Measurements from ENCODE around the gene IDI2. TPM values are rescaled to one million over a fixed set of nuclear protein-coding genes. Genes with fewer than 3 reads are reported as not detected.
"Not testable (repeated sequence)": the region's sequence is repeated elsewhere in the genome, so short reads cannot be mapped to it uniquely, and the experiment has no call there.

The IDI2 gene
- total and polyA plus RNA-seq, 4 donors = 0.10 TPM; not detected in 3

GRCh38 chr10:1009947-1010346 is 15.7 kb downstream of the IDI2 start:
- intact Hi-C loops (cut with DNase I); DNase-seq; H3K4me1 ChIP-seq (ENCODE audit: control insufficient read depth in 1 of 2, insufficient read depth in 2 of 2, low read length in 2 of 2); H3K4me3 ChIP-seq (ENCODE audit: low read length in 2 of 2); H3K9me3 ChIP-seq (ENCODE audit: control insufficient read depth, low read length); H3K27ac ChIP-seq (ENCODE audit: low read depth in 1 of 2, low read length in 2 of 2); H3K27me3 ChIP-seq (ENCODE audit: control insufficient read depth in 1 of 2, insufficient read depth in 2 of 2, low read length in 1 of 2); H3K36me3 ChIP-seq (ENCODE audit: control insufficient read depth in 1 of 2, insufficient read depth in 2 of 2, low read length in 1 of 2); ATAC-seq (ENCODE audit: low FRiP score): not testable (repeated sequence)
- WGBS, 2 donors = 64 to 72% methylated on average over 7 to 8 of the region's 8 CpGs

- DNase-seq (no peak), ATAC-seq (ENCODE audit: low FRiP score) (no peak)
- 88 to 94% methylated on average over 9 of the region's 9 CpGs for WGBS, 2 donors
- Histone ChIP-seq H3K9me3 (ENCODE audit: control insufficient read depth, low read length) (no peaks in the 10 kb centered on the region), H3K4me1 (ENCODE audit: control insufficient read depth in 1 of 2, insufficient read depth in 2 of 2, low read length in 2 of 2) (no peaks in the 10 kb centered on the region), H3K36me3 (ENCODE audit: control insufficient read depth in 1 of 2, insufficient read depth in 2 of 2, low read length in 1 of 2) (peaks cover 2 to 9% of the 10 kb centered on the region in 2 donors), H3K27me3 (ENCODE audit: control insufficient read depth in 1 of 2, insufficient read depth in 2 of 2, low read length in 1 of 2) (no peaks in the 10 kb centered on the region), H3K4me3 (ENCODE audit: low read length in 2 of 2) (no peak overlapping the region), H3K27ac (ENCODE audit: low read depth in 1 of 2, low read length in 2 of 2) (no peak overlapping the region)
- intact Hi-C loops (cut with DNase I) = no loop called here
Measured at GRCh38 chr10:1009071-1009494, 16.6 kb downstream of the IDI2 start.

GRCh38 chr10:1007583-1007982 is 18.1 kb downstream of the IDI2 start:
- H3K27ac ChIP-seq (ENCODE audit: low read depth in 1 of 2, low read length in 2 of 2) = no peak overlapping the region
- H3K27me3 ChIP-seq (ENCODE audit: control insufficient read depth in 1 of 2, insufficient read depth in 2 of 2, low read length in 1 of 2) = no peaks in the 10 kb centered on the region
- peaks cover 5 to 11% of the 10 kb centered on the region in 2 donors for H3K36me3 ChIP-seq (ENCODE audit: control insufficient read depth in 1 of 2, insufficient read depth in 2 of 2, low read length in 1 of 2)
- DNase-seq = no peak
- no peak overlapping the region for H3K4me3 ChIP-seq (ENCODE audit: low read length in 2 of 2)
- intact Hi-C loops (cut with DNase I) = no loop called here
- no peaks in the 10 kb centered on the region for H3K9me3 ChIP-seq (ENCODE audit: control insufficient read depth, low read length)
- H3K4me1 ChIP-seq (ENCODE audit: control insufficient read depth in 1 of 2, insufficient read depth in 2 of 2, low read length in 2 of 2) = no peaks in the 10 kb centered on the region
- no peak for ATAC-seq (ENCODE audit: low FRiP score)
- 88 to 93% methylated on average over 10 of the region's 10 CpGs for WGBS, 2 donors

GRCh38 chr10:1006573-1006972 is 19.1 kb downstream of the IDI2 start:
- 95 to 96% methylated on average over 9 of the region's 9 CpGs for WGBS, 2 donors
- intact Hi-C loops (cut with DNase I) = no loop called here
- Histone ChIP-seq H3K27me3 (ENCODE audit: control insufficient read depth in 1 of 2, insufficient read depth in 2 of 2, low read length in 1 of 2) (no peaks in the 10 kb centered on the region), H3K27ac (ENCODE audit: low read depth in 1 of 2, low read length in 2 of 2) (no peak overlapping the region), H3K9me3 (ENCODE audit: control insufficient read depth, low read length) (no peaks in the 10 kb centered on the region), H3K4me3 (ENCODE audit: low read length in 2 of 2) (no peak overlapping the region), H3K4me1 (ENCODE audit: control insufficient read depth in 1 of 2, insufficient read depth in 2 of 2, low read length in 2 of 2) (no peaks in the 10 kb centered on the region), H3K36me3 (ENCODE audit: control insufficient read depth in 1 of 2, insufficient read depth in 2 of 2, low read length in 1 of 2) (peaks cover 7 to 12% of the 10 kb centered on the region in 2 donors)
- DNase-seq (no peak), ATAC-seq (ENCODE audit: low FRiP score) (no peak)

- Histone ChIP-seq H3K4me1 (ENCODE audit: control insufficient read depth in 1 of 2, insufficient read depth in 2 of 2, low read length in 2 of 2) (no peaks in the 10 kb centered on the region), H3K36me3 (ENCODE audit: control insufficient read depth in 1 of 2, insufficient read depth in 2 of 2, low read length in 1 of 2) (peaks cover 12 to 15% of the 10 kb centered on the region in 2 donors), H3K27ac (ENCODE audit: low read depth in 1 of 2, low read length in 2 of 2) (no peak overlapping the region), H3K9me3 (ENCODE audit: control insufficient read depth, low read length) (peaks cover 2% of the 10 kb centered on the region), H3K27me3 (ENCODE audit: control insufficient read depth in 1 of 2, insufficient read depth in 2 of 2, low read length in 1 of 2) (no peaks in the 10 kb centered on the region), H3K4me3 (ENCODE audit: low read length in 2 of 2) (no peak overlapping the region)
- DNase-seq (no peak), ATAC-seq (ENCODE audit: low FRiP score) (no peak)
- intact Hi-C loops (cut with DNase I) = no loop called here
- 97 to 100% methylated on average over 9 of the region's 9 CpGs for WGBS, 2 donors
Measured at GRCh38 chr10:1003884-1004670, 21.6 kb downstream of the IDI2 start.

- Histone ChIP-seq H3K4me1 (ENCODE audit: control insufficient read depth in 1 of 2, insufficient read depth in 2 of 2, low read length in 2 of 2) (no peaks in the 10 kb centered on the region), H3K27me3 (ENCODE audit: control insufficient read depth in 1 of 2, insufficient read depth in 2 of 2, low read length in 1 of 2) (no peaks in the 10 kb centered on the region), H3K9me3 (ENCODE audit: control insufficient read depth, low read length) (peaks cover 2% of the 10 kb centered on the region), H3K27ac (ENCODE audit: low read depth in 1 of 2, low read length in 2 of 2) (no peak overlapping the region), H3K36me3 (ENCODE audit: control insufficient read depth in 1 of 2, insufficient read depth in 2 of 2, low read length in 1 of 2) (peaks cover 14% of the 10 kb centered on the region in 2 donors), H3K4me3 (ENCODE audit: low read length in 2 of 2) (no peak overlapping the region)
- DNase-seq = no peak
- 98 to 99% methylated on average over 5 of the region's 5 CpGs for WGBS, 2 donors
- intact Hi-C loops (cut with DNase I) = no loop called here
- no peak for ATAC-seq (ENCODE audit: low FRiP score)
Measured at GRCh38 chr10:1002425-1003006, 23.1 kb downstream of the IDI2 start.

GRCh38 chr10:997266-998022 is 28.2 kb downstream of the IDI2 start:
- Histone ChIP-seq H3K36me3 (ENCODE audit: control insufficient read depth in 1 of 2, insufficient read depth in 2 of 2, low read length in 1 of 2) (peaks cover 12% of the 10 kb centered on the region in 2 donors), H3K27ac (ENCODE audit: low read depth in 1 of 2, low read length in 2 of 2) (no peak overlapping the region), H3K4me1 (ENCODE audit: control insufficient read depth in 1 of 2, insufficient read depth in 2 of 2, low read length in 2 of 2) (no peaks in the 10 kb centered on the region), H3K27me3 (ENCODE audit: control insufficient read depth in 1 of 2, insufficient read depth in 2 of 2, low read length in 1 of 2) (no peaks in the 10 kb centered on the region), H3K9me3 (ENCODE audit: control insufficient read depth, low read length) (peaks cover 2% of the 10 kb centered on the region), H3K4me3 (ENCODE audit: low read length in 2 of 2) (no peak overlapping the region)
- DNase-seq (no peak), ATAC-seq (ENCODE audit: low FRiP score) (no peak)
- intact Hi-C loops (cut with DNase I) = no loop called here
- WGBS, 2 donors = 81 to 88% methylated on average over 19 of the region's 19 CpGs

- Histone ChIP-seq H3K27ac (ENCODE audit: low read depth in 1 of 2, low read length in 2 of 2) (no peak overlapping the region), H3K36me3 (ENCODE audit: control insufficient read depth in 1 of 2, insufficient read depth in 2 of 2, low read length in 1 of 2) (peaks cover 9 to 10% of the 10 kb centered on the region in 2 donors), H3K4me3 (ENCODE audit: low read length in 2 of 2) (no peak overlapping the region), H3K4me1 (ENCODE audit: control insufficient read depth in 1 of 2, insufficient read depth in 2 of 2, low read length in 2 of 2) (no peaks in the 10 kb centered on the region), H3K27me3 (ENCODE audit: control insufficient read depth in 1 of 2, insufficient read depth in 2 of 2, low read length in 1 of 2) (no peaks in the 10 kb centered on the region), H3K9me3 (ENCODE audit: control insufficient read depth, low read length) (peaks cover 2% of the 10 kb centered on the region)
- DNase-seq (no peak), ATAC-seq (ENCODE audit: low FRiP score) (no peak)
- intact Hi-C loops (cut with DNase I) = no loop called here
- 94 to 95% methylated on average over 12 of the region's 12 CpGs for WGBS, 2 donors
Measured at GRCh38 chr10:996031-996430, 29.6 kb downstream of the IDI2 start.
